ENCODE results near the gene KBTBD4. TPM values are rescaled to one million over a fixed set of nuclear protein-coding genes. Genes with fewer than 3 reads are reported as not detected.

The KBTBD4 gene
- total and polyA plus RNA-seq, 2 of the 13 experiments (the other 11 are each of a cell fraction or from before 2014, with no cell fraction given) = 8.5 to 12.8 TPM

DNA sequence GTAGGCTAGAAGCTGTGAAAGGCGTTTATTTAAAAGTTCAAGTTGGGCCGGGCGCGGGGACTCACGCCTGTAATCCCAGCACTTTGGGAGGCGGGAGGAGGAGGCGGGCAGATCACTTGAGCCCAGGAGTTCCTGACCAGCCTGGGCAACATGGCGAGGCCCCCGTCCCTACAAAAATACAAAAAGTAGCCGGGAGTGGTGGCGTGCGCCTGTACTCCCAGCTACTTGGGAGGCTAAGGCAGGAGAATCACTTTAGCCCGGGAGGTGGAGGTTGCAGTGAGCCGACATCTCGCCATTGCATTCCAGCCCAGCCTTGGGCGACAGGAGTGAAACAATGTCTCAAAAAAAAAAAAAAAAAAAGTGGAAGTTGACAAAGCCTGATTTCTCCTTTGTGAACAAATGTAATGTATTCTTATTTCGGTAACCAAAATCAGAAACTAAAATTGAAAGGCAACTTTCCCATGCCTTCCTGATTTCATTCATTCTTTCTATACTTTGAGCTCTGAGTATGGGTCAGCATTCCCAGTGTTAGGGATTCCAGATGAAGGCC lies 12.5 kb downstream of the KBTBD4 start (continued):
- TF ChIP-seq ZSCAN25 (CRISPR knock-in tag; IDR thresholded peaks at IDR 0.05) (0 out of 2 replicates have a peak, but pooled peaks have one; percentile 2), ZNF543 (CRISPR knock-in tag; IDR thresholded peaks at IDR 0.05) (no peak), MAF1 (CRISPR knock-in tag; IDR thresholded peaks at IDR 0.05; ENCODE audit: borderline replicate concordance) (no peak), KLF11 (CRISPR knock-in tag; IDR thresholded peaks at IDR 0.05) (no peak), RARA (CRISPR knock-in tag; IDR thresholded peaks at IDR 0.05) (no peak), CCDC6 (CRISPR knock-in tag; IDR thresholded peaks at IDR 0.05) (no peak), YY1 (IDR thresholded peaks at IDR 0.05; ENCODE audit: insufficient read depth, insufficient replicate concordance, low read depth, low read length) (peak; percentile 10), ZBTB42 (CRISPR knock-in tag; IDR thresholded peaks at IDR 0.05) (no peak), ZNF136 (CRISPR knock-in tag; IDR thresholded peaks at IDR 0.05; ENCODE audit: low read depth) (0 out of 2 replicates have a peak, but pooled peaks have one; percentile 34), FOXK2 (IDR thresholded peaks at IDR 0.05) (no peak), ZNF572 (CRISPR knock-in tag; IDR thresholded peaks at IDR 0.05) (no peak), LCORL (IDR thresholded peaks at IDR 0.05) (no peak), LCORL (CRISPR knock-in tag; IDR thresholded peaks at IDR 0.05) (no peak), SPEN (CRISPR knock-in tag; IDR thresholded peaks at IDR 0.05; ENCODE audit: low read depth) (0 out of 2 replicates have a peak, but pooled peaks have one; percentile 8), ZNF432 (CRISPR knock-in tag; IDR thresholded peaks at IDR 0.05; ENCODE audit: borderline replicate concordance) (no peak), SP5 (CRISPR knock-in tag; IDR thresholded peaks at IDR 0.05; ENCODE audit: borderline replicate concordance, low read depth) (no peak), SP4 (CRISPR knock-in tag; IDR thresholded peaks at IDR 0.05) (no peak), GATAD1 (CRISPR knock-in tag; IDR thresholded peaks at IDR 0.05) (no peak)
- TF ChIP-seq, protein P1, sequence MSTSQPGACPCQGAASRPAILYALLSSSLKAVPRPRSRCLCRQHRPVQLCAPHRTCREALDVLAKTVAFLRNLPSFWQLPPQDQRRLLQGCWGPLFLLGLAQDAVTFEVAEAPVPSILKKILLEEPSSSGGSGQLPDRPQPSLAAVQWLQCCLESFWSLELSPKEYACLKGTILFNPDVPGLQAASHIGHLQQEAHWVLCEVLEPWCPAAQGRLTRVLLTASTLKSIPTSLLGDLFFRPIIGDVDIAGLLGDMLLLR (CRISPR knock-in tag; IDR thresholded peaks at IDR 0.05) = no peak
- TF ChIP-seq, protein P2, sequence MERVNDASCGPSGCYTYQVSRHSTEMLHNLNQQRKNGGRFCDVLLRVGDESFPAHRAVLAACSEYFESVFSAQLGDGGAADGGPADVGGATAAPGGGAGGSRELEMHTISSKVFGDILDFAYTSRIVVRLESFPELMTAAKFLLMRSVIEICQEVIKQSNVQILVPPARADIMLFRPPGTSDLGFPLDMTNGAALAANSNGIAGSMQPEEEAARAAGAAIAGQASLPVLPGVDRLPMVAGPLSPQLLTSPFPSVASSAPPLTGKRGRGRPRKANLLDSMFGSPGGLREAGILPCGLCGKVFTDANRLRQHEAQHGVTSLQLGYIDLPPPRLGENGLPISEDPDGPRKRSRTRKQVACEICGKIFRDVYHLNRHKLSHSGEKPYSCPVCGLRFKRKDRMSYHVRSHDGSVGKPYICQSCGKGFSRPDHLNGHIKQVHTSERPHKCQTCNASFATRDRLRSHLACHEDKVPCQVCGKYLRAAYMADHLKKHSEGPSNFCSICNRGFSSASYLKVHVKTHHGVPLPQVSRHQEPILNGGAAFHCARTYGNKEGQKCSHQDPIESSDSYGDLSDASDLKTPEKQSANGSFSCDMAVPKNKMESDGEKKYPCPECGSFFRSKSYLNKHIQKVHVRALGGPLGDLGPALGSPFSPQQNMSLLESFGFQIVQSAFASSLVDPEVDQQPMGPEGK (CRISPR knock-in tag; IDR thresholded peaks at IDR 0.05) = no peak
- TF ChIP-seq, protein P3, sequence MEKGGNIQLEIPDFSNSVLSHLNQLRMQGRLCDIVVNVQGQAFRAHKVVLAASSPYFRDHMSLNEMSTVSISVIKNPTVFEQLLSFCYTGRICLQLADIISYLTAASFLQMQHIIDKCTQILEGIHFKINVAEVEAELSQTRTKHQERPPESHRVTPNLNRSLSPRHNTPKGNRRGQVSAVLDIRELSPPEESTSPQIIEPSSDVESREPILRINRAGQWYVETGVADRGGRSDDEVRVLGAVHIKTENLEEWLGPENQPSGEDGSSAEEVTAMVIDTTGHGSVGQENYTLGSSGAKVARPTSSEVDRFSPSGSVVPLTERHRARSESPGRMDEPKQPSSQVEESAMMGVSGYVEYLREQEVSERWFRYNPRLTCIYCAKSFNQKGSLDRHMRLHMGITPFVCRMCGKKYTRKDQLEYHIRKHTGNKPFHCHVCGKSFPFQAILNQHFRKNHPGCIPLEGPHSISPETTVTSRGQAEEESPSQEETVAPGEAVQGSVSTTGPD (CRISPR knock-in tag; IDR thresholded peaks at IDR 0.05) = no peak
- TF ChIP-seq, protein P4, sequence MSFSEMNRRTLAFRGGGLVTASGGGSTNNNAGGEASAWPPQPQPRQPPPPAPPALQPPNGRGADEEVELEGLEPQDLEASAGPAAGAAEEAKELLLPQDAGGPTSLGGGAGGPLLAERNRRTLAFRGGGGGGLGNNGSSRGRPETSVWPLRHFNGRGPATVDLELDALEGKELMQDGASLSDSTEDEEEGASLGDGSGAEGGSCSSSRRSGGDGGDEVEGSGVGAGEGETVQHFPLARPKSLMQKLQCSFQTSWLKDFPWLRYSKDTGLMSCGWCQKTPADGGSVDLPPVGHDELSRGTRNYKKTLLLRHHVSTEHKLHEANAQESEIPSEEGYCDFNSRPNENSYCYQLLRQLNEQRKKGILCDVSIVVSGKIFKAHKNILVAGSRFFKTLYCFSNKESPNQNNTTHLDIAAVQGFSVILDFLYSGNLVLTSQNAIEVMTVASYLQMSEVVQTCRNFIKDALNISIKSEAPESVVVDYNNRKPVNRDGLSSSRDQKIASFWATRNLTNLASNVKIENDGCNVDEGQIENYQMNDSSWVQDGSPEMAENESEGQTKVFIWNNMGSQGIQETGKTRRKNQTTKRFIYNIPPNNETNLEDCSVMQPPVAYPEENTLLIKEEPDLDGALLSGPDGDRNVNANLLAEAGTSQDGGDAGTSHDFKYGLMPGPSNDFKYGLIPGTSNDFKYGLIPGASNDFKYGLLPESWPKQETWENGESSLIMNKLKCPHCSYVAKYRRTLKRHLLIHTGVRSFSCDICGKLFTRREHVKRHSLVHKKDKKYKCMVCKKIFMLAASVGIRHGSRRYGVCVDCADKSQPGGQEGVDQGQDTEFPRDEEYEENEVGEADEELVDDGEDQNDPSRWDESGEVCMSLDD (CRISPR knock-in tag; IDR thresholded peaks at IDR 0.05; ENCODE audit: borderline replicate concordance) = no peak
- TF ChIP-seq, protein P5, sequence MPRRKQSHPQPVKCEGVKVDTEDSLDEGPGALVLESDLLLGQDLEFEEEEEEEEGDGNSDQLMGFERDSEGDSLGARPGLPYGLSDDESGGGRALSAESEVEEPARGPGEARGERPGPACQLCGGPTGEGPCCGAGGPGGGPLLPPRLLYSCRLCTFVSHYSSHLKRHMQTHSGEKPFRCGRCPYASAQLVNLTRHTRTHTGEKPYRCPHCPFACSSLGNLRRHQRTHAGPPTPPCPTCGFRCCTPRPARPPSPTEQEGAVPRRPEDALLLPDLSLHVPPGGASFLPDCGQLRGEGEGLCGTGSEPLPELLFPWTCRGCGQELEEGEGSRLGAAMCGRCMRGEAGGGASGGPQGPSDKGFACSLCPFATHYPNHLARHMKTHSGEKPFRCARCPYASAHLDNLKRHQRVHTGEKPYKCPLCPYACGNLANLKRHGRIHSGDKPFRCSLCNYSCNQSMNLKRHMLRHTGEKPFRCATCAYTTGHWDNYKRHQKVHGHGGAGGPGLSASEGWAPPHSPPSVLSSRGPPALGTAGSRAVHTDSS (CRISPR knock-in tag; conservative IDR thresholded peaks at IDR 0.05) = no peak
